NCI-H446 treated with DMSO at 0.1 percent for 48 hours (cell line): ENCODE data around the gene LIMS2.

Experiments used
- DNase-seq: peaks from one replicate; lab custom pipeline; 2025; lab: John Stamatoyannopoulos, UW

Gene LIMS2

GRCh38 chr2:127645395-127646291, 29.7 kb downstream of the LIMS2 start, which contains the start of gene GPR17:
GPR17 (plus strand) TSS chr2:127646153; CDS start chr2:127650736, 4,583 bp downstream.
- DNase-seq: no peak

- DNase-seq: no peak
These were observed 30.3 kb downstream of the LIMS2 start for GRCh38 chr2:127645026-127645394.

GRCh38 chr2:127644066-127645025, 31.0 kb downstream of the LIMS2 start:
- no peak for DNase-seq

- DNase-seq: no peak
These were observed 31.8 kb downstream of the LIMS2 start for GRCh38 chr2:127643439-127644065.

GRCh38 chr2:127642706-127643438, 32.5 kb downstream of the LIMS2 start:
- DNase-seq: no peak

- no peak for DNase-seq
These were observed 33.4 kb downstream of the LIMS2 start for GRCh38 chr2:127641846-127642507.

GRCh38 chr2:127641133-127641532, 34.2 kb downstream of the LIMS2 start:
- DNase-seq: no peak

GRCh38 chr2:127640082-127641072, 35.0 kb downstream of the LIMS2 start:
- no peak for DNase-seq

GRCh38 chr2:127639111-127639474, 36.2 kb downstream of the LIMS2 start:
- no peak for DNase-seq

- no peak for DNase-seq
These were observed 36.8 kb downstream of the LIMS2 start for GRCh38 chr2:127638361-127639110.

- DNase-seq: no peak
These were observed 37.5 kb downstream of the LIMS2 start for GRCh38 chr2:127637725-127638252.

GRCh38 chr2:127637236-127637630, 38.1 kb downstream of the LIMS2 start:
- no peak for DNase-seq

- DNase-seq: no peak
These were observed 38.8 kb downstream of the LIMS2 start for GRCh38 chr2:127636248-127637235.

- no peak for DNase-seq
These were observed 39.7 kb downstream of the LIMS2 start for GRCh38 chr2:127635380-127636237.

- no peak for DNase-seq
These were observed 40.5 kb downstream of the LIMS2 start for GRCh38 chr2:127634626-127635379.
